DMS 273 (cell line): Measurements from ENCODE around the gene VPS39.
"Not testable (repeated sequence)": the region's sequence is repeated elsewhere in the genome, so short reads cannot be mapped to it uniquely, and the experiment has no call there.

Source experiments
- DNase-seq: peaks from one replicate; lab custom pipeline; 2025; ENCODE audit not compliant: unreplicated experiment; lab: John Stamatoyannopoulos, UW

VPS39 gene, protein sequence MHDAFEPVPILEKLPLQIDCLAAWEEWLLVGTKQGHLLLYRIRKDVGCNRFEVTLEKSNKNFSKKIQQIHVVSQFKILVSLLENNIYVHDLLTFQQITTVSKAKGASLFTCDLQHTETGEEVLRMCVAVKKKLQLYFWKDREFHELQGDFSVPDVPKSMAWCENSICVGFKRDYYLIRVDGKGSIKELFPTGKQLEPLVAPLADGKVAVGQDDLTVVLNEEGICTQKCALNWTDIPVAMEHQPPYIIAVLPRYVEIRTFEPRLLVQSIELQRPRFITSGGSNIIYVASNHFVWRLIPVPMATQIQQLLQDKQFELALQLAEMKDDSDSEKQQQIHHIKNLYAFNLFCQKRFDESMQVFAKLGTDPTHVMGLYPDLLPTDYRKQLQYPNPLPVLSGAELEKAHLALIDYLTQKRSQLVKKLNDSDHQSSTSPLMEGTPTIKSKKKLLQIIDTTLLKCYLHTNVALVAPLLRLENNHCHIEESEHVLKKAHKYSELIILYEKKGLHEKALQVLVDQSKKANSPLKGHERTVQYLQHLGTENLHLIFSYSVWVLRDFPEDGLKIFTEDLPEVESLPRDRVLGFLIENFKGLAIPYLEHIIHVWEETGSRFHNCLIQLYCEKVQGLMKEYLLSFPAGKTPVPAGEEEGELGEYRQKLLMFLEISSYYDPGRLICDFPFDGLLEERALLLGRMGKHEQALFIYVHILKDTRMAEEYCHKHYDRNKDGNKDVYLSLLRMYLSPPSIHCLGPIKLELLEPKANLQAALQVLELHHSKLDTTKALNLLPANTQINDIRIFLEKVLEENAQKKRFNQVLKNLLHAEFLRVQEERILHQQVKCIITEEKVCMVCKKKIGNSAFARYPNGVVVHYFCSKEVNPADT

DNA sequence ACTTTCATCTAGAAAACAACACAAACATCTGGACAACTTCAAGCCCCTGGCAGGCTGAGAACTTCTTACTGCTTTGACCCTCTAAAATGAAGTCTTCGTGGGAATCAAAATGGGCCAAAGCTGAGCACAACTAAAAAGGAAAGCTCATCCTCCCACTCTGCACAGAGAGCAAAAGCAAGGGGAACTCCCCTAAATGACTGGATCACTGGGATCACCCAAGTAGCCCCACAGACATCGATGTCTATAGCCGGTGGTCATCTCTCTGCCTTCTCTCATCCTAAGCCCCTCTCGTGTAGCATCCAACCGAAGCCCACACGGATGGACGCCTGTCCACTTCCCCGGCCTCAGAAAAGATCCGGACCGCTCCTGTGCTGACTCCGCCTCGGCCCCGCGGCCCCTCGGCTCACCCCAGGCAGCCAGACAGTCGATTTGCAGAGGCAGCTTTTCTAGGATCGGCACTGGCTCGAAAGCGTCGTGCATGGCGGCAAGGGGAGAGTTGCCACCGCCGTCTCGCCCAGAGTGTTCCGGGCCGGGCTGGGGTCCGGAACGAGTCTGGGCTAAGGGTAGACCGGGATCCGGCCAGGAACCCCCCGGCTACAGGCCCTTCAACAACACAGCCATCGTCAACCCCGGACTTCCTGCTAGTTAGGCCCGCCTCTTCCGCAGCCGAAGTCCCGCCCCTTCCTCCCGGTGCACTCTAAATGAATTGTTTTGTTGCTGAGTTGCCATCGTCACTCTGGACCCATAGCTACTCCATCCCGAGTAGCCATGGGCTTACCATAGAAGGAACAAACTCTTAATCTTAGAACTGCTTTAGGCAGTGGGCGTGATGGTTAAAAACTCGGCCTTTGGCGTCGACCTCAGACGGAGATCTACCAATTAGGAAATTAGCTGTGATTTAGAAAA lies at the start of gene VPS39:
VPS39 (minus strand) TSS at position 631 of the 906 bp plus-strand sequence; CDS start at position 480, 151 bp downstream.
- peak; percentile 87 for DNase-seq

DNA sequence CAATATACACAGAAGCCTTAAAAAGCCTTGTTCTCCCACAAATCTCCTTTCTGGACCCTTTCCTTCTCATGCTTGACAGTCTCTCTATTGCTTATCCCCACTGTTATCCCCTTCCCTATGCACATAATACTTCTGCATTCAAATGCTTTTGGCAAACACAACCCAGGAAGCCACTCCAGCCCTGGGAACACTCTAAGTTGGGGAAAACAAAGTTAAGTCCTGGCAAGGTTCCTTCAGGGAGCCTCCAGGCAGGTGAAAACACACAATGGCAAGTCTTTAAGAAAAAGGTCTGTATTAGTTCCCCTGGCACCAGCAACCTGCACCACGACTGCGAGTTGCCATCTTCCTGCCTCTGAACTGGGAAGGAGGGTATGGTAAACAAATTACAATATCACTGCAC lies 45.2 kb upstream of the VPS39 start:
- DNase-seq, result no peak

DNA sequence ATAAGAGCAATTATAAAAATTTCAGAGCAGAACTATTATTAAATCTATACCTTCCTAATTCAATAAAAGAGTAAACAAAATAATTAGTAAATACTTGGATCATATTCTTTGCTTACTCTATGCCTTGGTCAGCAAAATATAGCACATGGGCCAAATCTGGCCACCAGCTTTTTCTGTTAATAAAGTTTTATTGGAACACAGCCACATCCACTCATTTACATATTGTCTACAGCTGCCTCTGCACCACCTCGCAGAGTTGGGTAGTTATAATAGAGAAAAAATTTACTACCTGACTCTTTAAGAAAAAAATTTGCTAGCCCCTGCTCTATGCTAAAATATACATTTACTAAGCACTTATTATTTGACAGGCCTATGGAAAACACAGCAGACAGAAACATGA lies 32.7 kb upstream of the VPS39 start:
- DNase-seq, result no peak

DNA sequence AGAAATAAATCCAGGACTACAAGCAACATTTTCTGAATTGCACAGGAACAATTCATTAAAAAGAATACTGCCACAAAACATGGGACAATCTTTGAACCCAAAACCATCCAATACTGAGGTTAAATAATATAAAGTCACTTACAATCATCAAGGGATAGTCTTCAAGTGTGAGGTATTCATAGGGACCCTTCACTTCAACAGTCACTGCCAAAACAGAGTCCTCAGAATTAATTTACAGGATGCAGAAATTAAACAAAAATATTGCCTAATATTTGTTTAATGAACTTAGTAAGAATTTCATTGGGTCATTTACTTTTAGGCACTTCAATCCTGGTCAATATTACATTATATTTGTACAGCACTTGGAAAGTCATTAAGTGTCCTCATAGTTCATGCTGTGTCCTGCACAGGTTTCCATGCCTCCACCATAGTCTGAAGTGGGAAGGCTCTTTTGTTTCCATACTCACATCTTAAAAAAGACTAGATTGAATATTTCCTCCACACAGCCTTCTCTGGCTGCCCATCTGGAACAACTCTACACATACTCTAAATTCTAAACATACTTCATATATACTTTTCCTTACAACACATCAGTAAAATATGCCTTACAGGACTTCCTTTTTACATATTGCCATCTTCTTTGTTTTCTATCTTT lies 31.6 kb upstream of the VPS39 start:
- no peak for DNase-seq

DNA sequence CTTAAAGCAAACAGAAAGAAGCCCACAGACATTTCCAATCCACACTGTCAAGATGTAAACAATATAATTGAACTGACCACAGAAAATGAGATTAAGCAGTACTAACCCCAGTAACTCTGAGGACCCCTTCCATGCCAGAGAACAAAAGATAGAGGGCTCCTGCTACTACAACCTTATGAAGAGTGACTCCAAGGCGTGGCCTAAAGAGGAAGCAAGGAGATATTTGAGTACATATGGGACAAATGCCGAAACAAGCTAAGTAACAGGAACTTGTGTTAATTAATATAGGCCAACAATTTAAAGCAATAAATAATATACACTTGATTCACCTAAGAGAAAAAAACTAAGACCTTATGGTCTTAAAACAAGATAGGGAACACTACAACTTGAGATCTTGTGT lies 25.0 kb upstream of the VPS39 start:
- DNase-seq, result no peak

DNA sequence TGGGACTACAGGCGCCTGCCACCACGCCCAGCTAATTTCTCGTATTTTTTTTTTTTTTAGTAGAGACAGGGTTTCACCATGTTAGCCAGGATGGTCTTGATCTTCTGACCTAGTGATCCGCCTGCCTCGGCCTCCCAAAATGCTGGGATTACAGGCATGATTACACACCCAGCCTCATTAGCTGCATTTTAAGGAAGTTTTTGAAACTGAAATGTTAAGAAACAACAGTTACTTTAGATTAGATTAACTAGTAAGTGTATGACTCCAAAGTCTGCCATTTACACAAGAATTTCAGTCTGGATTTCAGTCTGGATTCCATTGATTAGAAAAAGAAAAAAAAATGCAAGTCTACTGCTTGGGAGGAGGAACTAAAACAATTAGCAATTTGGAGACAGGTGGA lies 24.5 kb upstream of the VPS39 start:
- no peak for DNase-seq

DNA sequence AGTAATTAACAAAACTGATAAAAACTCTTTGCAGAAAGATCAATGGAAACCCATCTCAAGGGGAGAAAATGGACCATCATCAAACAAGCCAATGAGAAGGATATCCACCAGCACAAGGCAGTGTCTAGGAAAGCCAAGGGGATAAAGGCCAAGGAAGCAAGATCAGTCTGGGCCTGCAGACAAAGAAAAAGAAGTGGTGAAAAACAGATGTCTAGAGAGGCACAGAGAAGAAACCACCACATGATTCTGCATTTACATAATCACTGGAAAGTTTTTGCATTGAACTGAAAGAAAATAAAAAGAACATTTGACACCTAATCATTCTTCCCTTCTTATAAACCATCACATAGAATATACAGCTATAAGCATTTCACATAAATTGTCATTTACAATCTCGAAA lies 23.0 kb upstream of the VPS39 start:
- no peak for DNase-seq

DNA sequence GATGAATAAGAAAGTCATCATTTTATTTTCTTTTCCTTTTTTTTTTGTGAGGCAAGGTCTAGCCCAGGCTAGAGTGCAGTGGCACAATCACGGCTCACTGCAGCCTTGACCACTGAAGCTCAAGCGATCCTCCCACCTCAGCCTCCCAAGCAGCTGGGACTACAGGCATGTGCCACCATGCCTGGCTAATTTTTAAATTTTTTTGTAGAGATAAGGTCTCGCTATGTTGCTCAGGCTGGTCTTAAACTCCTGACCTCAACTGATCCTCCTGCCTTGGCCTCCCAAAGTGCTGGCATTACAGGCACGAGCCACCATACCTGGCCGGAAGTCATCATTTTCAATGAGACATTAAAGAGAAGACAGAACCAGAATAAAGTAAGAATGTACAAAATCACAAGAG lies 20.9 kb upstream of the VPS39 start:
- not testable (repeated sequence) for DNase-seq

DNA sequence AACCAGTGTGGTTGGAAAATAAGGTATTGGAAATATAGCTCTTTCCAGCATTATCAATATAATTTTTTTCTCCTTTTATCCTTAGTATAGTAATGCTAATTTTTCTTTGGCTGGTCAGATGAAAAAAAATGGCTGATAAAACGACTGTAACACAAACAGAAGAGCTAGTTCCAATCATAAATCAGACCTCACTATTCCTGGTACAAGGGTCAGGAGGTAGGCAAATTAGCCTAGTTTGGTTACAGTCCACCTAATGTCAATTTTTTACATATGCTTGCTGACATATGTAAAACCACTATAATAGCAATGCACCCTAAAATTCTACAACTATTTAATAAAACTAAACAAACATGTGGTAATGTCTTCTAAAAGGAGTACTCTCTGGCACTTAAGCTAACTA lies 19.9 kb upstream of the VPS39 start:
- no peak for DNase-seq

DNA sequence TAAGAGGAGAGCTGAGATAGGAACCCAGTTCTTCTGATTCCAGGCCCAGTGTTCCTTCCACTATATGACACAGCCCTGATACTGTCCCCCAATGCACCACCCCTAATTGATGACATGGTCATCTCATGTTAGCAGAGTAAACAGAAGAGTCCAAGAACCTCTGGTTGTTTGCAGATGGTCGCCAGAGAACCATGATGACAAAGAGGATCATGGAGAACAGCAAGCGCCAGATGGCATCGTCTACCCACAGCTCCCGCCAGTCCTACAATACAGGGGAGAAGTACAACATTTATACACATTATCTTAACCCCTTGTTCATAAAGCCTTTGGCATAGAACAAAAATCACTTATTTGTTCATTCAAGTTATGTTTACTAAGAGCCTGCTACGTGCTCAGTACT lies 18.5 kb upstream of the VPS39 start:
- no peak for DNase-seq

DNA sequence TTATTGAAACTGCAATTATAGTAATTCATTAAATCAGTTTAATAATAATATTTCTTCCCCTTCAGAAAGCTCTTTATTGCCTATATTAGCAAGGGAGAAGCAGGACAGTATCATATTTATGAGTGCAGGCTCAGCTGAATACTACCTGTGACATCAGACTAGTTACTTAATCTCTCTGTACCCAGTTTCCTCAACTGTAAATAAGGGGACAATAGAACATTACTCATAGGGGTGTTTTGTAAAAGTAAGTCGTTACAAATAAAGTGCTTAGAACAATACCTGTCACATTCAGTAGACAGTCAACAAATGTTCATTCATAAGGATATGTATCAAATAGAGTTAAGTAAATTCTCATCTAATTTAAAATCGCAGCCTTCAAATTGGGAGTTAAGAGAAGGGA lies 12.1 kb upstream of the VPS39 start:
- DNase-seq, result no peak

DNA sequence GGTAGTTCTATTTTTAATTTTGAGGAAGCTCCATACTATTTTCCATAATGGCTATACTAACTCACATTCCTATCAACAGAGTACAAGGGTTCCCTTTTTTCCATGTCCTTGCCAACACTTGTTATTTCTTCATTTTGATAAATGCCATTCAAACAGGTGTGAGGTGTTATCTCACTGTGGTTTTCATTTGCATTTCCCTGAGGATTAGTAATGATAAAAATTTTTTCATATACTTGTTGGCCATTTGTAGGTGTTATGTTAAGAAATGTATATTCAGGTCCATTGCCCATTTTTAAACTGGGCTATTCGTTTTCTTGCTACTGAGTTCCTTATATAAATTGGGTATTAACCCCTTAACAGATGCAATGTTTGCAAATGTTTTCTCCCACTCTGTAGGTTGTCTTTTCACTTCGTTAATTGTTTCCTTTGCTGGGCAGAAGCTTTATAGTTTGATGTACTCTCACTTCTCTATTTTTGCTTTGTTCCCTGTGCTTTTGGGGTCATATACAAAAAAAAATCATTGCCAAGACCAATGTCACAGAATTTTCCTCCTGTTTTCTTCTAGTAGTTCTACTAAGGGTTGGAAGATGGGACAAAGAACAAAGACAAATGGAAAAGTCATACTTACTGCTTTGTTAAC lies 11.0 kb upstream of the VPS39 start:
- no peak for DNase-seq

DNA sequence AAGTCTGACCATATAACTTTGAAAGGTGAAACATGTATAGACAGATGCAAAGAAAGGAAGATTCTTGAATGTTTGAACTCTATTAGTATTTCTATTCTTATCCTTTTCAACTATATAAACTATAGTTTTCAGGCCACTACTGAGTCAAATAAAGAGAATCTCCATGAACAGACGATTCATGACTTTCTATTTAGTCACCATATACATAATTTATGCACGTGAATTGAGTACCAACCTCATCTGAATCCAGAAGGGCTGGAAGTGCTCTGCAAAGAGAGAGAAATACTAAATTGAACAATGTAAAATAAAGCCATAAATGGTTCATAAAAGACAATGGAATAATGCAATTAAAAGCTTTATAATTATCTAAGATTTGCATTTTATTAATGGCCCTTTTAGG lies 9.5 kb upstream of the VPS39 start:
- DNase-seq, result no peak

DNA sequence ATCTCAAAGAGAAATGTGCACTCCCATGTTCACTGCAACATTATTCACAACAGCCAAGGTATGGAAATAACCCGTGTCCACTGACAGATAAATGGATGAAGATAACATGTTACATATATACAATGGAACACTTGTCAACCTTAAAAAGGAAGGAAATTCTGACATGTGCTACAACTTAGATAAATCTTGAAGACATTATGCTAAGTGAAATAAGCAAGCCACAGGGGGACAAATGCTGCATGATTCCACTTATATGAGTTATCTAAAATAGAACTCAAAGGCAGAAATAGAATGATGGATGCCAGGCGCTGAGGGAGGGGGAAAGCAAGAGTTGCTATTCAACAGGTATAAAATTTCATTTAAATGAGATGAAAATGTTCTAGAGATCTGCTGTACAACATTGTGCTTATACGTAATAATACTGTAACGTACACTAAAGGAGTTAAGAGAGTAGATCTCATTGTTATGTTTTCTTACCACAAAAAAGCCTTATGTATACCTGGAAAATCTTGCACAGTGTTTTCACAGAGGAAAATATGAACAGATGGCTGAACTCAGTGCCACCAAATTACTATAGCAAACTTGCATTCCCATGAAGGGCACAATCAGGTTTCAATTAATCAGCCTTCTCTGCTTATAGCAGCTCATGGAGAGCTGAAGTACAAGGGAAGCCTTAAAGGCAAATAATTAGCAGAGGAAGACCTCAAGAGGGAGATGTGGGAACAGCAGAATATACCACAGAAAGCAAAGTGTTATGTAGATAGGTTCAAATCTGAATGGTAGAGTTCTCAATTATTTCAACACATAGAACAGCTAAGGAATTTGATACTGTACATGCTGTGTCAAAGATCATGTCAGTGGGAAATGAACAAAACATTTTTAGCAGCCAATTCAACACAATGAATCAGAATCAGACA lies 8.1 kb upstream of the VPS39 start:
- no peak for DNase-seq

DNA sequence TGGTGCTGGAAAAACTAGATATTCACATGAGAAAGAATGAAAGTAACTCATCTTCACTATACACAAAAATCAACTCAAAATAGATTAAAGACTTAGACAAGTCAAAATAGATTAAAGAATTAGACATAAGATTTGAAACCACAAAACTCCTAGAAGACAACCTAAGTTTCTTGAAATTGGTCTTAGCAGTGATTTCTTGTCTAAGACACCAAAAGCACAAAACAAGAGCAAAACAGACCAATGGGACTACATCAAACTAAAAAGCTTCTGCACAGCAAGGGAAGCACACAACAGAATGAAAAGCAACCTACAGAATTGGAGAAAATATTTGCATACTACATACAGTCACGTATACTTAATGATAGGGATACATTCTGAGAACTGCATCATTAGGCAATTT lies 6.5 kb upstream of the VPS39 start:
- no peak for DNase-seq

DNA sequence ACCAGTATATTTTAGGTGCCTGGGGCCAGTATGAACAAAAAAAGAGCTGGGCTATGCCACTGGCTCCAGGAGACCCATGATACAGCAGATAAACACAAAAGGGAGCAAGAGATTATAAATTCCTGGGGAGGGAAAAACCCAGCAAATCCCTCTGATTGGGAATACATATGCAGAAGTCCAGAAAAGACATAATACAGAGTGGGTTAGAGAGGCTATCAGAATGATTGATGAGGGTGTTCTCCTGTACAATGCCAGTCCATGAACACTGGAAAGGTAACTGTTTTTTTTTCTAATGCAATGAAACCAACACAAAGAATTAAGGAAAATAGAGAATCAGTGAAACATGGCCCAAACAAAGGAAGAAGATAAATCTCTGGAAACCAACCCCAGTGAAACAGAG lies 5.4 kb upstream of the VPS39 start:
- DNase-seq, result no peak

DNA sequence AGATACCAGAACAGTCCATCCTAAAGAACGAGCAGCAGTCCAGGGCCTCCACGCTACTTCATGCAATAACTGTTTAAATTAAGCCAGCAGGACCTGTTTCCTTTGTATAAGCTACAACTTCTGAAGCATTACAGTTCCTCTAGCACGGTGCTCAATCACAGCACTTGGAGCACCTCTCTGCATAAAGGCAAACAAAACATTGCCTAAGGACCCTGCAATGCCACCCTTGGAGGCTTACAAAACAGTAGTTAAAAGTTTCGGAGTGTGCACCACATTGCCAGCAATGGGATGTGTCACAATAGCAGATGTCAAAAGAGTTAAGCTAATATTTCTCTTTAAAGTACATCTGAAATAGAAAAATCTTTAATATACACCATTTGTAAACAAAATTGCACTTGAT lies 2.6 kb upstream of the VPS39 start:
- no peak for DNase-seq

DNA sequence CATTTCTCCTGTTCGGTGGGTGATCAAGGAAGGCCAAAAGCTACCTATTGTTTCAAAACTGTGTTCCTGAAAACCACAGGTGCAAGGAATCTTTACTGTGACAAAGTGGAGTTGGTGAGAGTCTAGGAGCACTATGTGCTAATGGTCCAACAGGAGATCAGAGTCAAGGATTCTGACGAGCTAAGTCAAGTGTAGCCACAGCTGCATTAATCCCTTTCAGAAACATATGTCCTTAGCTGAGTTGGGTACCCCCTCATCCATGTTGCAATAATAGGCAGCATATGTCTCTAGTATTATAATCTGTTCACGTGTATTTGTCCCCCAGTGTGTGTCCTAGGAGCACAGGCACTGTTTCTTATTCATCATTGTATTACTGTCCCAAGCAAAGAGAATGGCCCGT lies 1.7 kb downstream of the VPS39 start:
- no peak for DNase-seq

DNA sequence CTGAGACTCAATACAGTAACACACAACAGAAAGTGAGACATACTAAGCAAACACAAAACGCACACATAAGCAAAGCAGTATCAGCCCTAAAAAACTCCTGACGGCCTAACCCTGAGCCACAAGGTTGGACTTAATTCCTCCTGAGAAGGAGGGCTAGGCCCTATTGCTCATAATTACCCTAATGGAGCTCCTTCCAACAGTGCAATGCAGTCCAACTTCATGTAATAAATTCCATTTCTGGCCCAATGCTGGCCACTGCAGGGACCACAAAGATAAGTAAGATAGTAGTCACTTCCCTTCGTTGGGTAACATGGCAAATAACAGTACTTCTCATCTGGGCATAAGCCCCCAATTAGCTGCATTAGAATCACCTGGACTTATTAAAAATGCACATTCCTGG lies 4.2 kb downstream of the VPS39 start:
- no peak for DNase-seq
